Measurements from ENCODE around the gene PPARA. TPM values are rescaled to one million over a fixed set of nuclear protein-coding genes. Genes with fewer than 3 reads are reported as not detected.

PPARA gene
- total and polyA plus RNA-seq, 9 of the 15 experiments (the other 6 are each of a cell fraction or from before 2014, with no cell fraction given): 0.64 to 5.3 (median 3.5) TPM

- Histone ChIP-seq H3K9me3 (replicated peaks; ENCODE audit: control insufficient read depth, insufficient read depth, low read depth, low read length) (no peaks in the 10 kb centered on the region), H4K20me1 (replicated peaks; ENCODE audit: control insufficient read depth, insufficient read depth, low read length) (no peaks in the 10 kb centered on the region), H2AFZ (ENCODE audit: low read depth, low read length) (no peak overlapping the region), H3K4me1 (replicated peaks in 1 of 2; ENCODE audit: control insufficient read depth in 2 of 2, insufficient read depth in 2 of 2, low read length in 2 of 2) (no peaks in the 10 kb centered on the region; a peak in 1 of 5 replicates), H3K4me3 (no peak overlapping the region), H3K27ac (ENCODE audit: extremely low read depth, low read depth, low read length) (no peak overlapping the region), H3K79me2 (ENCODE audit: control insufficient read depth, insufficient read depth, low read length) (no peaks in the 10 kb centered on the region), H3K27me3 (ENCODE audit: control insufficient read depth in 2 of 2, insufficient read depth in 2 of 2, low read length in 2 of 2) (no peaks in the 10 kb centered on the region), H3K4me2 (ENCODE audit: insufficient read depth, low read length) (no peak overlapping the region), H3K36me3 (ENCODE audit: control insufficient read depth, insufficient read depth, low read length) (no peaks in the 10 kb centered on the region), H3K9ac (ENCODE audit: insufficient read depth in 1 of 2, low read depth in 2 of 2, low read length in 2 of 2) (no peak overlapping the region), H3K9me1 (ENCODE audit: control insufficient read depth, insufficient read depth, low read length) (no peaks in the 10 kb centered on the region)
- in situ Hi-C loops (cut with MboI): no loop called here
- no TSS peak for BruUV-seq (replicated peaks)
- 80% methylated on average over 2 of the region's 7 CpGs for WGBS (ENCODE audit: insufficient coverage, low coverage, missing lambda C conversion rate)
- ATAC-seq (no peak), DNase-seq (ENCODE audit: extremely low read depth in 1 of 4, low spot score in 3 of 4) (no peak), FAIRE-seq (no peak)
- ChIA-PET CTCF (ENCODE audit: low intra/inter-chr PET ratio) (no interaction called here), POLR2A (no interaction called here)
- intact Hi-C loops (cut with micrococcal nuclease): no loop called here
- TF ChIP-seq NR3C1 (CRISPR knock-in tag; IDR thresholded peaks at IDR 0.05) (no peak), ZBTB8A (IDR thresholded peaks at IDR 0.05; ENCODE audit: partially characterized antibody) (no peak), EGR1 (conservative IDR thresholded peaks at IDR 0.05) (no peak), ZNF57 (CRISPR knock-in tag; IDR thresholded peaks at IDR 0.05) (no peak), ZBTB7A (IDR thresholded peaks at IDR 0.05; ENCODE audit: borderline replicate concordance, control insufficient read depth, low read depth, low read length) (no peak), DMBX1 (CRISPR knock-in tag; IDR thresholded peaks at IDR 0.05; ENCODE audit: borderline replicate concordance) (no peak), GABPB2 (CRISPR knock-in tag; conservative IDR thresholded peaks at IDR 0.05) (no peak), HDAC8 (tag; IDR thresholded peaks at IDR 0.05) (no peak), POLR2B (IDR thresholded peaks at IDR 0.05; ENCODE audit: low read depth, partially characterized antibody) (no peak), ZBTB9 (CRISPR knock-in tag; IDR thresholded peaks at IDR 0.05) (no peak), DIDO1 (tag; IDR thresholded peaks at IDR 0.05; ENCODE audit: low read depth) (no peak), IRF2 (CRISPR knock-in tag; IDR thresholded peaks at IDR 0.05) (no peak), HOMEZ (CRISPR knock-in tag; IDR thresholded peaks at IDR 0.05) (no peak)
- TF ChIP-seq, protein P1, sequence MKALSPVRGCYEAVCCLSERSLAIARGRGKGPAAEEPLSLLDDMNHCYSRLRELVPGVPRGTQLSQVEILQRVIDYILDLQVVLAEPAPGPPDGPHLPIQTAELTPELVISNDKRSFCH (CRISPR knock-in tag; IDR thresholded peaks at IDR 0.05): no peak
- TF ChIP-seq, protein P1 (tag; IDR thresholded peaks at IDR 0.05): no peak
- TF ChIP-seq, protein P2, sequence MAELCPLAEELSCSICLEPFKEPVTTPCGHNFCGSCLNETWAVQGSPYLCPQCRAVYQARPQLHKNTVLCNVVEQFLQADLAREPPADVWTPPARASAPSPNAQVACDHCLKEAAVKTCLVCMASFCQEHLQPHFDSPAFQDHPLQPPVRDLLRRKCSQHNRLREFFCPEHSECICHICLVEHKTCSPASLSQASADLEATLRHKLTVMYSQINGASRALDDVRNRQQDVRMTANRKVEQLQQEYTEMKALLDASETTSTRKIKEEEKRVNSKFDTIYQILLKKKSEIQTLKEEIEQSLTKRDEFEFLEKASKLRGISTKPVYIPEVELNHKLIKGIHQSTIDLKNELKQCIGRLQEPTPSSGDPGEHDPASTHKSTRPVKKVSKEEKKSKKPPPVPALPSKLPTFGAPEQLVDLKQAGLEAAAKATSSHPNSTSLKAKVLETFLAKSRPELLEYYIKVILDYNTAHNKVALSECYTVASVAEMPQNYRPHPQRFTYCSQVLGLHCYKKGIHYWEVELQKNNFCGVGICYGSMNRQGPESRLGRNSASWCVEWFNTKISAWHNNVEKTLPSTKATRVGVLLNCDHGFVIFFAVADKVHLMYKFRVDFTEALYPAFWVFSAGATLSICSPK (IDR thresholded peaks at IDR 0.05; ENCODE audit: borderline replicate concordance): no peak
These were observed 53.3 kb downstream of the PPARA start for GRCh38 chr22:46203601-46203980.

Data from K562 (cell line).